T-helper 9 cell (primary cell): ENCODE measurements around the gene GREM2.

Experiments
- DNase-seq: peaks from one replicate; pipeline ENCODE4 v3.0.0-alpha.2; 2020

GREM2 gene

GRCh38 chr1:240496941-240497340 is 115.0 kb downstream of the GREM2 start:
- no peak for DNase-seq

- no peak for DNase-seq
Observed at GRCh38 chr1:240496356-240496755, 115.6 kb downstream of the GREM2 start.

GRCh38 chr1:240495601-240496000 is 116.4 kb downstream of the GREM2 start:
- no peak for DNase-seq

- no peak for DNase-seq
Observed at GRCh38 chr1:240492832-240493440, 119.0 kb downstream of the GREM2 start.

- no peak for DNase-seq
Observed at GRCh38 chr1:240491796-240492195, 120.2 kb downstream of the GREM2 start.

GRCh38 chr1:240491156-240491555 is 120.8 kb downstream of the GREM2 start:
- DNase-seq = no peak

- no peak for DNase-seq
Observed at GRCh38 chr1:240487493-240487892, 124.5 kb downstream of the GREM2 start.

- no peak for DNase-seq
Observed at GRCh38 chr1:240486611-240487010, 125.3 kb downstream of the GREM2 start.

- no peak for DNase-seq
Observed at GRCh38 chr1:240484804-240485443, 127.0 kb downstream of the GREM2 start.

- DNase-seq = no peak
Observed at GRCh38 chr1:240478536-240478935, 133.4 kb downstream of the GREM2 start.

- DNase-seq = no peak
Observed at GRCh38 chr1:240475832-240476231, 136.1 kb downstream of the GREM2 start.

GRCh38 chr1:240474133-240474614 is 137.8 kb downstream of the GREM2 start:
- DNase-seq = no peak

GRCh38 chr1:240468656-240469055 is 143.3 kb downstream of the GREM2 start:
- DNase-seq = no peak

GRCh38 chr1:240467895-240468294 is 144.1 kb downstream of the GREM2 start:
- DNase-seq = no peak

- no peak for DNase-seq
Observed at GRCh38 chr1:240466509-240466908, 145.4 kb downstream of the GREM2 start.

GRCh38 chr1:240465531-240465940 is 146.4 kb downstream of the GREM2 start:
- no peak for DNase-seq

- DNase-seq = no peak
Observed at GRCh38 chr1:240464099-240464498, 147.9 kb downstream of the GREM2 start.

- DNase-seq = no peak
Observed at GRCh38 chr1:240462766-240463395, 149.1 kb downstream of the GREM2 start.

GRCh38 chr1:240462277-240462676 is 149.7 kb downstream of the GREM2 start:
- no peak for DNase-seq

- DNase-seq = no peak
Observed at GRCh38 chr1:240457203-240457602, 154.8 kb downstream of the GREM2 start.

GRCh38 chr1:240455228-240455821 is 156.6 kb downstream of the GREM2 start:
- peak; percentile 0 for DNase-seq

GRCh38 chr1:240445369-240445768 is 166.6 kb downstream of the GREM2 start:
- DNase-seq = no peak

- DNase-seq = no peak
Observed at GRCh38 chr1:240441669-240442068, 170.3 kb downstream of the GREM2 start.
